Smooth muscle cell (in vitro differentiated cells): ENCODE results near the gene AKAP9. TPM values are rescaled to one million over a fixed set of nuclear protein-coding genes. Genes with fewer than 3 reads are reported as not detected.

Experiments used
- DNase-seq: peaks from one replicate; lab custom pipeline; 2025; ENCODE audit not compliant: unreplicated experiment; lab: John Stamatoyannopoulos, UW
- H2AFZ ChIP-seq: fragments of 200-600 bp; sonication (generic); 2 replicates; pipeline ENCODE4 v1.6.0; 2016; ENCODE audit warnings: antibody characterized with exemption, low read depth, mild to moderate bottlenecking
- H3F3A ChIP-seq: fragments of 200-600 bp; sonication (generic); 2 replicates; pipeline ENCODE4 v1.6.0; 2017; ENCODE audit warnings: antibody characterized with exemption, low read depth
- H3K27ac ChIP-seq: fragments of 200-600 bp; sonication (generic); 2 replicates; pipeline ENCODE4 v1.5.1; 2016; ENCODE audit warnings: low read depth, mild to moderate bottlenecking
- H3K27me3 ChIP-seq: fragments of 200-600 bp; sonication (generic); 2 replicates; pipeline ENCODE4 v1.6.1; 2016; ENCODE audit warnings: low read depth, mild to moderate bottlenecking
- H3K36me3 ChIP-seq: fragments of 200-600 bp; sonication (generic); 2 replicates; pipeline ENCODE4 v1.5.1; 2016; ENCODE audit warnings: low read depth
- H3K4me1 ChIP-seq: fragments of 200-600 bp; sonication (generic); 2 replicates; pipeline ENCODE4 v1.5.1; 2016; ENCODE audit warnings: low read depth
- H3K4me2 ChIP-seq: fragments of 200-600 bp; sonication (generic); 2 replicates; pipeline ENCODE4 v1.6.0; 2016; ENCODE audit warnings: mild to moderate bottlenecking
- H3K4me3 ChIP-seq: fragments of 200-600 bp; sonication (generic); 2 replicates; pipeline ENCODE4 v1.5.1; 2016; ENCODE audit warnings: mild to moderate bottlenecking
- H3K79me2 ChIP-seq: fragments of 200-600 bp; sonication (generic); 2 replicates; pipeline ENCODE4 v1.6.0; 2016; ENCODE audit warnings: low read depth, mild to moderate bottlenecking
- H3K9ac ChIP-seq: fragments of 200-600 bp; sonication (generic); 2 replicates; pipeline ENCODE4 v1.6.0; 2016; ENCODE audit warnings: low read depth
- H3K9me3 ChIP-seq: fragments of 200-600 bp; sonication (generic); replicated peaks from 2 replicates; pipeline ENCODE4 v1.5.1; 2016; ENCODE audit warnings: low read depth
- H4K20me1 ChIP-seq: fragments of 200-600 bp; sonication (generic); 2 replicates; pipeline ENCODE4 v1.6.0; 2016; ENCODE audit warnings: low read depth
- WGBS: methylation state at CpG from one replicate; pipeline ENCODE4 v1.1.7; 2016; ENCODE audit warnings: low lambda C conversion rate; 5-methylcytosine and 5-hydroxymethylcytosine counted together
- polyA plus RNA-seq: library from polyadenylated mRNA; unstranded; fragments of >200 nt; fragmentation: Nextera tagmentation; extraction: Ambion mirVana; gene quantifications from 2 replicates; pipeline ENCODE4 v1.2.1, GENCODE V29; 2016
- total RNA-seq: library from RNA; depleted of rRNA; stranded (reverse); fragments of >200 nt; gene quantifications from 2 replicates; pipeline ENCODE4 v1.2.3, GENCODE V29; 2014
- TF ChIP-seq, protein P1 (sequence below): fragments of 200-600 bp; sonication (generic); IDR thresholded peaks from 2 replicates; pipeline ENCODE4 v1.5.1; 2017; ENCODE audit warnings: borderline replicate concordance, mild to moderate bottlenecking, antibody characterized with exemption; ENCODE audit not compliant: insufficient read depth, poor library complexity, severe bottlenecking

The AKAP9 gene
- total and polyA plus RNA-seq, 2 experiments from 2014 or later, result 41.7 to 57.8 TPM

DNA sequence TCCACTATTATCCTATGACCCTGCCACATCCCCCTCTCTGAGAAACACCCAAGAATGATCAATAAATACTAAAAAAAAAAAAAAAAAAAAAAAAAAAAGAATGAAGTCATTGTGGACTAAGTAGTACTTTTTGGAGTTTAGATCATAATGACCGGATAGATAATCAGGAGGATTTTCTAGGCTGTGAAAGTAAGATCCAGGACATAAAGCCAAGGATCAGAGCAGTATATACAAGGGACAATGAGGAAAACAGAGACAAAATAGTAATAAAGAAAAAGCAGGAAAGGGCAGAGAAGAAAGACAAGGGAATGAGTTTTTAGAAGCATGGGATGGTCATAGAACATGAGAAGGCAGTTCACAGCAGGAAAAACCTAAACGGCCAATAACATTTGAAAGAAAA lies 87.6 kb downstream of the AKAP9 start:
- no peaks in the 10 kb centered on the region for H3K9me3 ChIP-seq
- H3K27ac ChIP-seq, result no peak overlapping the region
- H3K79me2 ChIP-seq, result no peaks in the 10 kb centered on the region
- H4K20me1 ChIP-seq, result no peaks in the 10 kb centered on the region
- 100% methylated on average over 2 of the region's 2 CpGs for WGBS
- no peak overlapping the region for H3K9ac ChIP-seq
- peaks cover 7% of the 10 kb centered on the region for H3K36me3 ChIP-seq
- no peak overlapping the region for H3K4me3 ChIP-seq
- H3F3A ChIP-seq, result no peaks in the 10 kb centered on the region
- no peak overlapping the region for H3K4me2 ChIP-seq
- no peaks in the 10 kb centered on the region for H3K27me3 ChIP-seq
- TF ChIP-seq, protein P1, sequence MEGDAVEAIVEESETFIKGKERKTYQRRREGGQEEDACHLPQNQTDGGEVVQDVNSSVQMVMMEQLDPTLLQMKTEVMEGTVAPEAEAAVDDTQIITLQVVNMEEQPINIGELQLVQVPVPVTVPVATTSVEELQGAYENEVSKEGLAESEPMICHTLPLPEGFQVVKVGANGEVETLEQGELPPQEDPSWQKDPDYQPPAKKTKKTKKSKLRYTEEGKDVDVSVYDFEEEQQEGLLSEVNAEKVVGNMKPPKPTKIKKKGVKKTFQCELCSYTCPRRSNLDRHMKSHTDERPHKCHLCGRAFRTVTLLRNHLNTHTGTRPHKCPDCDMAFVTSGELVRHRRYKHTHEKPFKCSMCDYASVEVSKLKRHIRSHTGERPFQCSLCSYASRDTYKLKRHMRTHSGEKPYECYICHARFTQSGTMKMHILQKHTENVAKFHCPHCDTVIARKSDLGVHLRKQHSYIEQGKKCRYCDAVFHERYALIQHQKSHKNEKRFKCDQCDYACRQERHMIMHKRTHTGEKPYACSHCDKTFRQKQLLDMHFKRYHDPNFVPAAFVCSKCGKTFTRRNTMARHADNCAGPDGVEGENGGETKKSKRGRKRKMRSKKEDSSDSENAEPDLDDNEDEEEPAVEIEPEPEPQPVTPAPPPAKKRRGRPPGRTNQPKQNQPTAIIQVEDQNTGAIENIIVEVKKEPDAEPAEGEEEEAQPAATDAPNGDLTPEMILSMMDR, result no peak
- DNase-seq, result no peak
- H3K4me1 ChIP-seq, result no peaks in the 10 kb centered on the region
- no peak overlapping the region for H2AFZ ChIP-seq

DNA sequence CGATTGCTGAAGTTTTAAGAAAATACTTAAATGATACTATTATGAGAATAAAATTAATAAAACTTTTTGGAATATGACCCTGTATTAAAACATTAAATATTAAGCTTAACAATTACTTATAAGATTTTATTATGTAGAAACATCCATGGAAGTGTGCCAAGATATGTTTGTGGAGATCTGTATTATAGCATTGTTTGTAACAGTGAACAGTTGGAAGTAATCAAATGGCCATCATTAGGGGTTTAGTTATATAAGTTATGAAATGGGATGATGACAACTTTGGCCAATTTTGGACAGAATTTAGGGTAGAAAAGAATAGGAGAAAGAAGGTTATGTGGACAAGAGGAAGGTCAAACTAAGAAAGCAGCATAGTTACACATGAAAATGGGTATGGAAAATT lies 88.0 kb downstream of the AKAP9 start:
- no peak for DNase-seq
- Histone ChIP-seq H2AFZ (no peak overlapping the region), H3K36me3 (peaks cover 2% of the 10 kb centered on the region), H3F3A (no peaks in the 10 kb centered on the region), H3K9me3 (no peaks in the 10 kb centered on the region), H3K79me2 (no peaks in the 10 kb centered on the region), H3K9ac (no peak overlapping the region), H4K20me1 (no peaks in the 10 kb centered on the region), H3K4me3 (no peak overlapping the region), H3K27me3 (no peaks in the 10 kb centered on the region), H3K4me1 (no peaks in the 10 kb centered on the region), H3K4me2 (no peak overlapping the region), H3K27ac (no peak overlapping the region)
- TF ChIP-seq, protein P1, result no peak
- 97% methylated on average over 1 of the region's 1 CpG for WGBS

DNA sequence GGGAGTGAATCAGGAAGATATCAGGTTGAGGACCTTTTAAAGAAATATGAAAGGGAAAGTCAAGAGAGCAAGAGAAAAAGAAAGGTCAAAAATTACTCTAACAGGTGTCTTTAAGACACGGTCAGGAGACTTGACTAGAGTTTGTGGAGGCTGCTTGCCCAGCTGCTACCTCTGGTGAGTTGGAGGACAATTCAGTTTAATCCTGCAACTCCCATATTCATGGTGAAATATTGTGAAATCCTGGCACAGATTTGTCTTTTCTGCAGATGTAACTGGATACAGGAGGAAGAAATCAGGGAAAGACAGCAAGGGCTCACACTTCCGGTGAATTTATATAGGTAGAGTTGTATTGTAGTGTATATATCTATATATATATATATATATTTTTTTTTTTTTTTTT lies 93.5 kb downstream of the AKAP9 start:
- H3K79me2 ChIP-seq, result no peaks in the 10 kb centered on the region
- no peaks in the 10 kb centered on the region for H4K20me1 ChIP-seq
- peaks cover 10% of the 10 kb centered on the region for H3K4me1 ChIP-seq
- no peak overlapping the region for H2AFZ ChIP-seq
- H3K9me3 ChIP-seq, result no peaks in the 10 kb centered on the region
- peaks cover 7% of the 10 kb centered on the region for H3K36me3 ChIP-seq
- H3F3A ChIP-seq, result no peaks in the 10 kb centered on the region
- no peak overlapping the region for H3K4me2 ChIP-seq
- H3K27ac ChIP-seq, result no peak overlapping the region
- TF ChIP-seq, protein P1, result no peak
- no peaks in the 10 kb centered on the region for H3K27me3 ChIP-seq
- no peak overlapping the region for H3K9ac ChIP-seq
- 98% methylated on average over 2 of the region's 2 CpGs for WGBS
- H3K4me3 ChIP-seq, result no peak overlapping the region
- no peak for DNase-seq

DNA sequence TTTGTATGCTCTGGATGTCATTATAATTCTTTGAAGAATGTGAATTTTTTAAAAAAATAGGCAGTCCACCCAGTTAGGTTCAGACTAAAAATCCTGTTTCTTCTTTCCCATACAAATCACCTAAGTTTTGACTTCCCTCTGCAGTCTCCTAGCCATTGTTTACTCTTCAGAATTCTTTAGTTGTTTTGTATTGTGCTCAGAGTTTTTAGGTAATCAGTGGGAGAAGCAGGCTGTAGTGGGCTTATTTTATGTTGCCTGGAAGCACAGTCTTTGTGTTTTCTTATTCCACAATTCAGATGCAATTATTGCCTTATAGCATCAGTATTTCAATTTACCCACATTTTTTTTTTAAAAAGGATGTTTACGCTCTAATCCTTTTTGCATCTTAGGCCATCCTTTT lies 94.9 kb downstream of the AKAP9 start:
- H3K9ac ChIP-seq, result no peak overlapping the region
- TF ChIP-seq, protein P1, result no peak
- 95% methylated on average over 1 of the region's 1 CpG for WGBS

More for the DNA sequence above, 94.9 kb downstream of the AKAP9 start:
- Histone ChIP-seq H3K27ac (no peak overlapping the region), H4K20me1 (no peaks in the 10 kb centered on the region), H3K4me3 (no peak overlapping the region), H3K27me3 (no peaks in the 10 kb centered on the region), H2AFZ (no peak overlapping the region), H3K4me2 (no peak overlapping the region), H3K79me2 (no peaks in the 10 kb centered on the region), H3K36me3 (peaks cover 9% of the 10 kb centered on the region), H3K4me1 (peaks cover 10% of the 10 kb centered on the region), H3K9me3 (no peaks in the 10 kb centered on the region), H3F3A (no peaks in the 10 kb centered on the region)
- no peak for DNase-seq
